Subcutaneous abdominal adipose tissue (tissue), 5 donors: ENCODE measurements around the gene PPIF.

Source experiments
- H3K27ac ChIP-seq: one replicate; pipeline ENCODE4 v1.7.0; 2013; ENCODE audit warnings: low read depth, mild to moderate bottlenecking, inconsistent platforms, low read length, moderate library complexity
- H3K27me3 ChIP-seq, 5 donors: one replicate each; pipeline ENCODE4 v1.7.0; 2013; ENCODE audit warnings: low read length in 5 of 5, inconsistent platforms in 1 of 5; ENCODE audit not compliant: control insufficient read depth in 5 of 5, insufficient read depth in 4 of 5
- H3K36me3 ChIP-seq, 5 donors: one replicate each; pipeline ENCODE4 v1.7.0; 2013; ENCODE audit warnings: low read length in 5 of 5; ENCODE audit not compliant: control insufficient read depth in 5 of 5, insufficient read depth in 5 of 5
- H3K4me1 ChIP-seq, 5 donors: one replicate each; pipeline ENCODE4 v1.7.0; 2013; ENCODE audit warnings: low read length in 5 of 5, mild to moderate bottlenecking in 3 of 5, moderate library complexity in 1 of 5; ENCODE audit not compliant: control insufficient read depth in 5 of 5, insufficient read depth in 5 of 5
- H3K4me3 ChIP-seq, 5 donors: one replicate each; pipeline ENCODE4 v1.7.0; 2013; ENCODE audit warnings: low read length in 5 of 5, low read depth in 1 of 5
- H3K9ac ChIP-seq, 5 donors: one replicate each; pipeline ENCODE4 v1.7.0; 2013; ENCODE audit warnings: low read length in 5 of 5, mild to moderate bottlenecking in 4 of 5, moderate library complexity in 3 of 5
- H3K9me3 ChIP-seq, 5 donors: one replicate each; pipeline ENCODE4 v1.7.0; 2013; ENCODE audit warnings: low read length in 5 of 5; ENCODE audit not compliant: control insufficient read depth in 5 of 5
- donor health status: healthy.
- donor health status: healthy.
- donor health status: healthy.
- donor health status: healthy.
- donor health status: healthy.

Gene PPIF

DNA sequence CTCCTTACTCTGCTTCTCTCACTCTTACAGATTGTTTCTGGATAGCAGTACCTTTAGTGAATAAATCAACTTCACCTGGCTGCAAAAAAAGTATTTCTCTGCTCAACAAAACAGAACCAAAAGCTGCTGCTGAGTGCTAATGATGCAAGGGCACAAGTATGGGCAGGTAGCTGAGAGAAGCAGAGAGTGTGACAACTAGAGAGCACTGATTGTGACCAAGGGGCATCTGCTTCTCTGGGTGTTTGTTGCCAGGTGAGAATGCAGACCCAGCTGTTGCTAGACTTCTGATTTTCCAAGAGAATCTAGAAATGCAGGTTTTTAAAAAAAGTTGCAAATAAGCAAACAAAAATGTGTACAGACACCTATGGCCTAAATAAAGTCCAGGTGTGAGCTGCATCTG lies 25.3 kb upstream of the PPIF start:
- Histone ChIP-seq H3K9ac (no peak overlapping the region), H3K36me3 (no peaks in the 10 kb centered on the region), H3K4me1 (peaks cover 0 to 30% (median 11%) of the 10 kb centered on the region in 5 donors), H3K4me3 (no peak overlapping the region), H3K27me3 (no peaks in the 10 kb centered on the region), H3K9me3 (no peaks in the 10 kb centered on the region), H3K27ac (no peak overlapping the region)

- H3K27me3 ChIP-seq = no peaks in the 10 kb centered on the region
- H3K9ac ChIP-seq = no peak overlapping the region
- H3K9me3 ChIP-seq = no peaks in the 10 kb centered on the region
- no peak overlapping the region for H3K4me3 ChIP-seq
- no peaks in the 10 kb centered on the region for H3K36me3 ChIP-seq
- H3K27ac ChIP-seq = no peak overlapping the region
- peaks cover 0 to 21% (median 2%) of the 10 kb centered on the region in 5 donors for H3K4me1 ChIP-seq
Observed at GRCh38 chr10:79322616-79323543, 24.4 kb upstream of the PPIF start.

DNA sequence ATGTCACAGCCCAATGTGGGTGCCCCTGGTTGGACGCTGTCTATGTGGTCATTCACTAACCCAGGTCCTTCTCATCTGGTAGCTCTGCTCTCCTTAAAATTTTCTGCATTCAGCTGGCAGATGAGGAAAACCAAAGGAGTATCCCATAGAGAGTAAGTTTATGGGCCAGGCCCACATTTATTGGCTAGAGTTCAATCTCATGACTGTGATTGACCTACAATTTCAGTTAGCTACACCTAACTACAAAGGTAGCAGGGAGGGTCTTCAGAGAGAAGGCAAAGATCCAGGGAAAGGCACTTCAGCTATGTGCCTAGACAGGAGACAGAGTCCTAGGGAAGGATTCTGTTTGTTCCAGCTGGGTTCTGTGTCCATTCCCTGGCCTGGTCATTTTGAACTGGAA lies 23.7 kb upstream of the PPIF start:
- H3K9me3 ChIP-seq = no peaks in the 10 kb centered on the region

DNA sequence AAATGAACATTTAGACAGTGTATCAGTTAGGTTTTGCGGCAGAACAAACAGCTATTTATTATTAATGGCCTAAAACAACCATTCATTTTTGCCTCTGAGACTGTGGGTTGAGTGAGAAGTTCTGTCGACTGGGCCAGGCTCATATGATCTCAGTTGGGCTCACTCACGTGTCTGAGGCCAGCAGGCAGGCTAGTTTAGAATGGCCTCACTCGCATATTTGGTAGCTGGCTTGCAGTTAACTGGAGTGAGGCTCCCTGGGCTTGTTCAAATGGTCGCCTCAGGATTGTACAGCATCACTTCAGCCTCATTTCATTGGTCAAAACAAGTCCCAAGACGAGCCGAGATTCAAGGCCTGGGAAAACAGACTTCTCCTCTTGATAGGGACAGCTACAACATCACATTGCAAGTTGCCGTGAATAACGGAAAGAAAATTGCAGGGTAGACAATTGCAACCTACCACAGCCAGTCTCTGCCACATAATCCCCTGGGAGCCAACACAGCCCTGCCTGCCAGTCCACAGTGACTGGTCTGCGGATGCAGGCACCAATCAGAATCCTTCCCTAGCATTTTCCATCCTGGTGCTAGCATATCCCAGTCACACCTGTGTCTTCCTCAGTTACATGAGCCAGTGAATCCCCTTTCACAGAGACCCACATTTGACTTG lies 23.1 kb upstream of the PPIF start:
- Histone ChIP-seq H3K4me1 (peaks cover 0 to 16% (median 0%) of the 10 kb centered on the region in 5 donors), H3K9ac (no peak overlapping the region), H3K27me3 (no peaks in the 10 kb centered on the region), H3K36me3 (no peaks in the 10 kb centered on the region), H3K27ac (no peak overlapping the region), H3K4me3 (no peak overlapping the region), H3K9me3 (no peaks in the 10 kb centered on the region)

More for the DNA sequence above, 23.7 kb upstream of the PPIF start:
- H3K36me3 ChIP-seq = no peaks in the 10 kb centered on the region
- peaks cover 0 to 16% (median 0%) of the 10 kb centered on the region in 5 donors for H3K4me1 ChIP-seq
- H3K27me3 ChIP-seq = no peaks in the 10 kb centered on the region
- H3K9ac ChIP-seq = no peak overlapping the region
- no peak overlapping the region for H3K27ac ChIP-seq
- no peak overlapping the region for H3K4me3 ChIP-seq

GRCh38 chr10:79326361-79327089 lies 20.7 kb upstream of the PPIF start:
- Histone ChIP-seq H3K4me1 (peaks cover 0 to 18% (median 1%) of the 10 kb centered on the region in 5 donors), H3K9me3 (no peaks in the 10 kb centered on the region), H3K36me3 (no peaks in the 10 kb centered on the region), H3K27ac (no peak overlapping the region), H3K9ac (no peak overlapping the region), H3K27me3 (peaks cover 0 to under 1% (median 0%) of the 10 kb centered on the region in 5 donors), H3K4me3 (no peak overlapping the region)

- no peaks in the 10 kb centered on the region for H3K9me3 ChIP-seq
- H3K4me3 ChIP-seq = no peak overlapping the region
- H3K27me3 ChIP-seq = peaks cover 0 to 3% (median 0%) of the 10 kb centered on the region in 5 donors
- H3K9ac ChIP-seq = no peak overlapping the region
- no peak overlapping the region for H3K27ac ChIP-seq
- H3K4me1 ChIP-seq = peaks cover 0 to 18% (median 6%) of the 10 kb centered on the region in 5 donors
- no peaks in the 10 kb centered on the region for H3K36me3 ChIP-seq
Observed at GRCh38 chr10:79327090-79327457, 20.2 kb upstream of the PPIF start.

DNA sequence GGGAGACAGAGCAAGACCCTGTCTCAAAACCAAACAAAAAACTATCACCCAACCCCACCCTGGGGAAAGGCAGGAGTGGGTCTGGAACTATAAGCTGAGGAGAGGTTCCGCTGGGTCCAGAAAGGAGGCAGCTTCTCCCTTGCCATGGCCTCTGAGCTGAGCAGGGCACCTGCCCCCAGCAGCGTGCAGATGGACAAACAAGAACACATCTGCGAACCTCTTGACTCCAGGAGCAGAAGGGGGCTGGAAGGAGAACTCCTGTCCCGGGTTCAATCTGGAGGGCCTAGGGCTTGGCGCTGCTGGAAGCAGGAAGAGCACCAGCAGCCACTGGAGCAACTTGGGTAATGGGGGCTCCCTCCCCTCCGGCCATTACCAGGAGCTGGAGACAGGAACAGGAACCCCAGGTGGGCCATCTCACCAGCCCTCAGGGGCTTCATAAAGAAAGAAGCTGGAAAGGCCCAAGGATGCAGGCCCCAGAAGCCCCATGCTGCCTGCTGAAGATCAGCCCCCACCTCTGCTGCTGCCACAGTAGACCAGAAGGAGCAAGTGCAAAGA lies 19.0 kb upstream of the PPIF start:
- no peaks in the 10 kb centered on the region for H3K36me3 ChIP-seq
- H3K27me3 ChIP-seq = peaks cover 0 to 3% (median 0%) of the 10 kb centered on the region in 5 donors
- no peak overlapping the region for H3K27ac ChIP-seq
- no peak overlapping the region for H3K9ac ChIP-seq
- peaks cover 0 to 9% (median 3%) of the 10 kb centered on the region in 5 donors for H3K4me1 ChIP-seq
- H3K9me3 ChIP-seq = peaks cover 0 to 2% (median 0%) of the 10 kb centered on the region in 5 donors
- no peak overlapping the region for H3K4me3 ChIP-seq

GRCh38 chr10:79328737-79329504 lies 18.3 kb upstream of the PPIF start:
- no peak overlapping the region for H3K9ac ChIP-seq
- no peak overlapping the region for H3K27ac ChIP-seq
- no peak overlapping the region for H3K4me3 ChIP-seq
- H3K9me3 ChIP-seq = peaks cover 0 to 2% (median 0%) of the 10 kb centered on the region in 5 donors
- H3K4me1 ChIP-seq = peaks cover 0 to 7% (median 3%) of the 10 kb centered on the region in 5 donors
- no peaks in the 10 kb centered on the region for H3K36me3 ChIP-seq
- peaks cover 0 to 3% (median 0%) of the 10 kb centered on the region in 5 donors for H3K27me3 ChIP-seq

GRCh38 chr10:79329529-79329928 lies 17.7 kb upstream of the PPIF start:
- H3K4me1 ChIP-seq = peaks cover 0 to 7% (median 3%) of the 10 kb centered on the region in 5 donors
- no peak overlapping the region for H3K4me3 ChIP-seq
- peaks cover 0 to 2% (median 0%) of the 10 kb centered on the region in 5 donors for H3K9me3 ChIP-seq
- no peak overlapping the region for H3K9ac ChIP-seq
- no peaks in the 10 kb centered on the region for H3K36me3 ChIP-seq
- H3K27ac ChIP-seq = no peak overlapping the region
- H3K27me3 ChIP-seq = peaks cover 0 to 3% (median 0%) of the 10 kb centered on the region in 5 donors
